ENCODE results near the gene TRIM69. TPM values are rescaled to one million over a fixed set of nuclear protein-coding genes. Genes with fewer than 3 reads are reported as not detected.
A peak's percentile ranks its signal among the peaks of the same experiment; 100 is the strongest.

The TRIM69 gene
- total RNA-seq, 1 experiment from 2014 or later: 61.0 TPM

DNA sequence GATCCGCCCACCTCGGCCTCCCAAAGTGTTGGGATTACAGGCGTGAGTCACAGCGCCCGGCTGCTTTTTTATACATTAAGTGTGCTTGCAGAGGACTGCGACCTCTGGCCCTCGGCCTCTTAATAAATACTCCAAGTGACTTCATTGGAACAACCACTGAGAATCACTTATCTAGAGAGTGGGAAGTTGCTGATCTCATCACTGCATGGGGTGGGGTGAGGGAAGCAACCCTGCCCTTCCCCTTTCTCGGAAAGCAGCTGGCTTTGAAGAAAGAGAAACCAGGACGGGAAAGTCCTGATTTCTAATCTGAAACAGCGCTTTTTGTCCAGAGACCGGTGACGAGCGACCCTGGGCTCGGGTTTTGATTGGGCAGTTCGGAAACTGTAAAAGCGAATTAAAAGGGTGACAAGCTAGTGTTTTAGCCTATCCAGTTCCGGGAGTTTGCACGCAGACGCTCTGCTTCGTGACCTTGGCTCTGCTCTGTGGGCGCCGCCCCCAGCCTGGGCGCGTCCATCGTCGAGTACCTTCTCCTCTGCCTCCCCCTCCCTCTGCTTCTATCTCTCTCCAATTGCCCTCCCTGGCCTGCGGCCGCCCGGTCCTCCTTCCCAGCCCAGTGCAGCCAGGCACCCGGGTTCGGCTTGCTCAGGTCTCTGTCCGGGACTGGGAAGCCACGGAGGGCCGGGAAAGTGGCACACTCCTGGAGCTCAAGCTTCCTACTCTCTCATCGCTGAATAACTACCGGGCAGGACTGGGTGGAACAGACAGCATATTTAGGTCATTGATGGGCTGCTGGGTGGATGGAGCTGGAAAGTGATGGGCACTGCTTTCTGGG, 7.5 kb upstream of the TRIM69 start:
- intact Hi-C loops (cut with micrococcal nuclease; ENCODE audit: unreplicated experiment): loop anchor here (2.0 to 10.0 kb wide), 3 partner anchors 182 to 304 kb away; partner anchors contain the start of genes CTDSPL2 and SORD
- peak overlapping the region; percentile 95 for H3K27ac ChIP-seq (ENCODE audit: low read depth, low read length, poor library complexity, severe bottlenecking)
- H3K27me3 ChIP-seq (replicated peaks; ENCODE audit: insufficient read depth, low read depth, low read length, poor library complexity): no peaks in the 10 kb centered on the region
- CTCF ChIA-PET: interaction anchor here (1.0 kb wide), 2 partner anchors 15 to 65 kb away, joined by 3 to 5 read pairs; partner anchors contain the start of gene SPG11
- BruUV-seq (replicated peaks): no TSS peak
- peak; percentile 99 for DNase-seq (ENCODE audit: low spot score)
- POLR2A ChIA-PET (ENCODE audit: low non-redundant PET): interaction anchor here (0.6 to 1.3 kb wide), 4 partner anchors 16 to 80 kb away, joined by 4 read pairs; partner anchors contain the start of genes B2M and PATL2
- H3K4me3 ChIP-seq (ENCODE audit: low read depth, low read length, poor library complexity, severe bottlenecking): peak overlapping the region; percentile 81
- no peaks in the 10 kb centered on the region for H3K9me3 ChIP-seq (ENCODE audit: low read depth, low read length, poor library complexity, severe bottlenecking)
- peaks cover 42% of the 10 kb centered on the region for H3K4me1 ChIP-seq (ENCODE audit: insufficient read depth, low read length, poor library complexity, severe bottlenecking)
- TF ChIP-seq, protein P1, sequence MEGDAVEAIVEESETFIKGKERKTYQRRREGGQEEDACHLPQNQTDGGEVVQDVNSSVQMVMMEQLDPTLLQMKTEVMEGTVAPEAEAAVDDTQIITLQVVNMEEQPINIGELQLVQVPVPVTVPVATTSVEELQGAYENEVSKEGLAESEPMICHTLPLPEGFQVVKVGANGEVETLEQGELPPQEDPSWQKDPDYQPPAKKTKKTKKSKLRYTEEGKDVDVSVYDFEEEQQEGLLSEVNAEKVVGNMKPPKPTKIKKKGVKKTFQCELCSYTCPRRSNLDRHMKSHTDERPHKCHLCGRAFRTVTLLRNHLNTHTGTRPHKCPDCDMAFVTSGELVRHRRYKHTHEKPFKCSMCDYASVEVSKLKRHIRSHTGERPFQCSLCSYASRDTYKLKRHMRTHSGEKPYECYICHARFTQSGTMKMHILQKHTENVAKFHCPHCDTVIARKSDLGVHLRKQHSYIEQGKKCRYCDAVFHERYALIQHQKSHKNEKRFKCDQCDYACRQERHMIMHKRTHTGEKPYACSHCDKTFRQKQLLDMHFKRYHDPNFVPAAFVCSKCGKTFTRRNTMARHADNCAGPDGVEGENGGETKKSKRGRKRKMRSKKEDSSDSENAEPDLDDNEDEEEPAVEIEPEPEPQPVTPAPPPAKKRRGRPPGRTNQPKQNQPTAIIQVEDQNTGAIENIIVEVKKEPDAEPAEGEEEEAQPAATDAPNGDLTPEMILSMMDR (conservative IDR thresholded peaks at IDR 0.05; ENCODE audit: low read depth, low read length): no peak
- no peak for TF ChIP-seq EZH2 (IDR thresholded peaks at IDR 0.05; ENCODE audit: borderline replicate concordance, low read depth, low read length, poor library complexity, severe bottlenecking)
- H3K36me3 ChIP-seq (ENCODE audit: insufficient read depth, low read length, poor library complexity, severe bottlenecking): peaks cover 17% of the 10 kb centered on the region

DNA sequence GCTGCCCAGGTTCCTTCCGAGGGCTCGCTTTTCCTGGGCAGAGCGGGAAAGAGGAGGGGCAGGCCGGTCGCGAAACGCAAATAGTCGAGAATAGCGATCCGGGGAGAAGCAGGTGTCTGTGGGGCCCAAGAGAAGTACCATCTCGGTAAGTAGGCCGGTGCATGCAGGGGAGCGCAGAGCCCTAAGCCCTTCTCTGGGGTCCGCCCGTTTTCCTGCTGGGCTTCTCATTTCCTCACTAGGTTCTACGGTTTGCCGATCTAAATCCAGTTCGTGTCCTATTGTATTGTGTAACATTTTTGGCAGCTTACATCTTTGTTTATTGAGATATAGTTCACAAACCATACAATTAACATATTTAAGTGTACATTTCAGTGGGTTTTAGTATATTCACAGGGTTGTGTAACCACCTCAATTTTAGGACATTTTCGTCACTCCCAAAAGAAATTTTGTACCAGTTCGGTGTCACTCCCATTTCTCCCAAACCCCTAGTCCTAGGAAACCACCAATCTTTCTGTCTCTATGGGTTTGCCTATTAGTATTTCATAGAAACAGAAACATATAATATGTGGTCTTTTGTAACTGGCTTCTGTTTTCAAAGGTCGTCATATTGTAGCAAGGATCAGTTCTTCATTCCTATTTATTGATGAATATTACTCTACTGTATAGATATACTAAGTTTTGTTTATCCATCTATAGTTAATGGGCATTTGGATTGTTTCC, 6.8 kb upstream of the TRIM69 start:
- H3K9me3 ChIP-seq (ENCODE audit: low read depth, low read length, poor library complexity, severe bottlenecking): no peaks in the 10 kb centered on the region
- peaks cover 17% of the 10 kb centered on the region for H3K36me3 ChIP-seq (ENCODE audit: insufficient read depth, low read length, poor library complexity, severe bottlenecking)
- intact Hi-C loops (cut with micrococcal nuclease; ENCODE audit: unreplicated experiment): loop anchor here (2.0 to 10.0 kb wide), 3 partner anchors 181 to 305 kb away; partner anchors contain the start of genes CTDSPL2 and SORD
- DNase-seq (ENCODE audit: low spot score): peak; percentile 57
- ChIA-PET POLR2A (ENCODE audit: low non-redundant PET) (interaction anchor here (0.7 to 1.3 kb wide), 3 partner anchors 17 to 77 kb away, joined by 4 read pairs; partner anchors contain the start of genes B2M and PATL2), CTCF (interaction anchor here (1.0 kb wide), 1 partner anchor 16 kb away, joined by 5 read pairs; no protein-coding TSS in a partner anchor)
- BruUV-seq (replicated peaks): TSS peak; percentile 61
- H3K4me3 ChIP-seq (ENCODE audit: low read depth, low read length, poor library complexity, severe bottlenecking): peak overlapping the region; percentile 81
- no peak for TF ChIP-seq EZH2 (IDR thresholded peaks at IDR 0.05; ENCODE audit: borderline replicate concordance, low read depth, low read length, poor library complexity, severe bottlenecking)
- TF ChIP-seq, protein P1 (conservative IDR thresholded peaks at IDR 0.05; ENCODE audit: low read depth, low read length): no peak
- H3K4me1 ChIP-seq (ENCODE audit: insufficient read depth, low read length, poor library complexity, severe bottlenecking): peaks cover 42% of the 10 kb centered on the region
- H3K27me3 ChIP-seq (replicated peaks; ENCODE audit: insufficient read depth, low read depth, low read length, poor library complexity): no peaks in the 10 kb centered on the region
- H3K27ac ChIP-seq (ENCODE audit: low read depth, low read length, poor library complexity, severe bottlenecking): peak overlapping the region; percentile 95

- ChIA-PET POLR2A (ENCODE audit: low non-redundant PET) (interaction anchor here (0.7 kb wide), 3 partner anchors 22 to 424 kb away, joined by 3 to 12 read pairs (median 10); no protein-coding TSS in a partner anchor), CTCF (interaction anchor here (0.9 to 1.9 kb wide), 2 partner anchors 151 to 383 kb away, joined by 4 to 5 read pairs; no protein-coding TSS in a partner anchor)
- Histone ChIP-seq H3K36me3 (ENCODE audit: insufficient read depth, low read length, poor library complexity, severe bottlenecking) (peaks cover 17% of the 10 kb centered on the region), H3K4me3 (ENCODE audit: low read depth, low read length, poor library complexity, severe bottlenecking) (no peak overlapping the region), H3K9me3 (ENCODE audit: low read depth, low read length, poor library complexity, severe bottlenecking) (no peaks in the 10 kb centered on the region), H3K27me3 (replicated peaks; ENCODE audit: insufficient read depth, low read depth, low read length, poor library complexity) (no peaks in the 10 kb centered on the region), H3K4me1 (ENCODE audit: insufficient read depth, low read length, poor library complexity, severe bottlenecking) (peaks cover 38% of the 10 kb centered on the region), H3K27ac (ENCODE audit: low read depth, low read length, poor library complexity, severe bottlenecking) (peak overlapping the region; percentile 78)
- intact Hi-C loops (cut with micrococcal nuclease; ENCODE audit: unreplicated experiment): no loop called here
- TF ChIP-seq, protein P1 (conservative IDR thresholded peaks at IDR 0.05; ENCODE audit: low read depth, low read length): no peak
- no peak for TF ChIP-seq EZH2 (IDR thresholded peaks at IDR 0.05; ENCODE audit: borderline replicate concordance, low read depth, low read length, poor library complexity, severe bottlenecking)
- no peak for DNase-seq (ENCODE audit: low spot score)
- BruUV-seq (replicated peaks): no TSS peak
Measured at GRCh38 chr15:44734839-44735481, 1.4 kb upstream of the TRIM69 start.
